GM18519 (cell line): ENCODE results near the gene TRPM3.

Source experiments
- ATAC-seq: cut with Tn5 transposase; IDR thresholded peaks from one replicate; pipeline ENCODE4 v1.9.1; 2021; ENCODE audit warnings: mild to moderate bottlenecking, moderate library complexity; ENCODE audit not compliant: unreplicated experiment, low FRiP score

Gene TRPM3

DNA sequence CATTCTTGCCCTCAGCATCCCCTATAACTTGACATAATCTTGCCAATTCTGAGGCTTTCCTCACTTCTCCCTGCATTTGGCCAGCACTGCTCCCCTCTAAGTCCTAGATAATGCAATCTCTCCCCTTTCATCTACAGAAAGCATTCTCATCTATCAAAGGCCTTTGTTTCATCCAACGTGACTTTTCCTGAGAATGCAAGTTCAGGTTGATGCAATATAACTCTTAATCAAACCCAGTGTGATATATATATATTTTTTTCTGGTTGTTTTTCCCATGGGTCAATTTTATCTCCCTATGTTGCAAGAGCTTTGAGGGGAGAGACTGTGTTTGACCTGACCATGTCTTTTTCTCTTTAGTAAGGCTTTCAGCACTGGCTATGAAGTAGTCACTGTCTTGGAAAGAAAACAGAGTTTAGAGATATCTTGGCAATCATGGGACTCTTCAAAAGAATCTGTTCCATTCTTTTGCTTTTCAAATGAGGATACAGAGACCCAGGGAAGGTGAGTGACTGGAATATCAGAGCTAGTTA, 268.6 kb downstream of the TRPM3 start:
- ATAC-seq = no peak

DNA sequence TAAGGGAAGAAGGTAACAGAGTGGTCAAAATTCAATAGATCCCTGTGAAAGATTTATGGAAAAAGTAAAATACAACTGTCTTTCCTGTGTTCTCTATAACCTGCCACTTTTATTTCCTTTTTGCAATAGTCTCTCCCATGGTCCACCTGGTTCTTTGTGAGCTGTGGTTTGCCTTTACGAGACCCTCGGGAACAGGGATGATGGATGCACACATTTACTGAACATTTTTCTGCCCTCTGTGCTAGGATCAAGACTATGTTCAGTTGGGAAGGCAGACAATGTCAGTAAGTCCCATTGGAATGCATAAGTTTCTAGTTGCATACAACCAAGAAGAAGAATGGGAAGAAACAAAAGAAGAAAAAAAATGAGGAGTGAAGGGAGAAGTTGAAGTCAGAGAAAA, 281.2 kb downstream of the TRPM3 start:
- ATAC-seq = no peak

DNA sequence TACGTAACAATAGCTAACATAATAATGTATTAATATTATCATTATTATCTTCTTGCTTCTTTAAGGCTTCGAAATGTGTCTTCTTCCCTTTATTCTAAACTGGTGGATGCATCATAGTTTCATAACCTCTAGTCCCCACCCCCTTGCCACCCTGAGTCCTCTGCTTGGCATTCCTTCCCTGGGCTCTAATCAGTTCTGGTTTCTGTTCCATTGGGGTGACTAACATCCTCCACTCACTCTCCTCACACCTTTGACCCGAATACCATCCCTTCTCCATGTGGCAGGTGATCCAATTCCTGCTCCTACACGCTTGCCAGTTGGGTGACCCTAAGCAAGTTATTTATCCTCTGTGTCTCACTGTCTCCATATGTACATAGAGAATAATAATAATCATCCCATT, 286.1 kb downstream of the TRPM3 start:
- ATAC-seq = no peak

DNA sequence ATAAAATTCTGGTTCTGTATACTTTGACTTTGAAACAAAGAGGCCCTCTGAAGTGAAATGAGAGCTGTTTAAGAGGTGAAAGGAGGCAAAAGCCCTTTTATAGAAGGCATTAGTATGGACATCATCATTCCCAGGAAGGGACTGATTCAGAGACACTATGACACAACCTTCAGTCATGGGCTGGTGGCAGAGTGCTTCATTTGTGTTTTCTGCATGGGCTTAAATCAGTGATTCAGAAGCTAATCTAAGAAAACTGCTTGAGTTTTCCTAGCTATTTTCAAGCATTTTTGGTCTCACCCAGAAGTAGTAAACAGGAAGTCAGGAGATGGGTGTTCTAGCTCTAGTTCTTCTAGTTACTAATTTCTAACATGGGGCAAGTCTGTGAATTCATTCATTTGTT, 288.9 kb downstream of the TRPM3 start:
- ATAC-seq = no peak

DNA sequence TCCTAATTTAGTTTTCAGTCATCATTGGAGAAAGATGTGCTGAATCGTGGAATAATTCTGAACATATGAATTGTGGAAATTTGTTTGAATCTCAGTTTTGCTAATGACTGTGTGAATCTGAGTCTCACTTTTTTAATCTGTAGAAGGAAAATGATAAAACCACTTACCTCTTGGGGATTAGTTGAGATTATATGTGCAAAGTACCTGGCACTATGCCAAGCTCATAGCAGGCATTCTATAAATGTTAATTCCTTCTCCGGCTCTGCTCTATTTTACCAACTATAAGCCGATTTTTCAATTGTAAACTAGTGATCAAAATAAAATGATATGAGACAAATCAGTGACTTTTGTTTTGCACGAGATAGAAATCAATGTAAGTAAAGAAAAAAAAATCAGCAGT, 290.8 kb downstream of the TRPM3 start:
- no peak for ATAC-seq

DNA sequence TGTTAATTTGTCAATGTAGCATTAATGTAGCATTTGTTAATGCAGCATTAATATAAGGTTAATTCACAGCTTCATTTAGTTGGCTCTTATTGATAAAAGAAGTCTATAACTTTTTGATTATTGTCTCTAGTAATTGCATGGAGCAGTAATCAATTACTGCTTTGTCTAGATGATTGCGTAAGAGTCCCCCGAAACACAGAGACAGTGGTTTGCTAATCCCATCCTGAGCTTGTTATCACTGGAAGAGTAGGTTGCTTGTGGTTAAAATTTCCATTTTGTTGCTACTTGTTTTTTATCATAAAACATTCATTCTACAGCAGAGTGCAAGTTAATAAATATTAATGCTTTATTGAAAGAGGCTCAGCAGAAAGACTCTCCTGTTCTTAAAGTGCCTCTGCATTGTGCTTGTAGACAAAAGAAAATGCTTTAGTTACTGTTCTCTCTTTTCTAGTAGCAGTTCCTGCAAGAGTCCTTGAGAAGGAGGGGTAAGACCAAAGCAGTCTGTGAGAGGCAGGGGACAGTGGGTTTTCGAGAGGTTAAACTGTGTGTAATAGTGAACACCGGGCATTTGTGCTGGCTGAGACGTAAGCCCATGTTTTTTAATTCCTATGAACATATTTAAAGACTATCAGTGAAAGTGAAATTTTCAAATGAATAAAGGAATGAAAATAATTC, 291.7 kb downstream of the TRPM3 start:
- no peak for ATAC-seq

DNA sequence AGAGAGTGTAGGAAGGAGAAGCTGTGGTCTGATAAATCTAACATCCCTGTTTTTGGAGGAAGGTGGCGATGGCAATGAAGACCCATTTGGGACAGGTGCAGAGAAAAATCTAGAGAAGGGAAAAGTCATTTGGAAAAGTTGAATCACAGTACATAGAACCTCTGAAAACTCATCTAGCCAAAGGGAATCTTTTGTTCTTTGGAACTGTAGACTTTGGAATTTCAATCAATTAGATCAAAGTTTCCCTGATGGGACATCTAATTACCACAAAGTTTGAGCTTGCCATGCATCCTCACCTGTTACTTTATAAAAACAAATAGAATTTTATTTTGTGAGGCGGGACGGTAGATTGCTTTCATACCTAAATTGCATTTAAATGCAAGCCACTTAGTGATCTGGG, 294.9 kb downstream of the TRPM3 start:
- ATAC-seq = no peak

DNA sequence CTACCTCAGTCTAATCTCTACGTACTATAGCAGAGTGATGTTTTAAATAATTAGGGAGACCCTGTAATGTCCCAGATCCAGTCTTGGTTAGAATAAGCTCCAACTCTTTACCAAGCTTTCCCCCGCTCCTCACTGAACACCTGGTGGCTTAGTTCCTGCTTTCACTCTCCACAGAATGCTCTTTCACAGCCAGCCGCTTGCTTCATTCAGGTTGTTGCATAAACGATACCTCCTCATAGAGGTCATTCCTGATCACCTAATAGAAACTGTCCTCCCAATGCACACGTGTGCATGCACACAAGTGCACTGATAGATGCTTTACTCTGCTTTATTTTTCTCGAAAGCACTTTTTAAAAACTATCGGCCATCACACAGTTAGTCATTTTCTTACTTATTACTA, 298.1 kb downstream of the TRPM3 start:
- no peak for ATAC-seq

DNA sequence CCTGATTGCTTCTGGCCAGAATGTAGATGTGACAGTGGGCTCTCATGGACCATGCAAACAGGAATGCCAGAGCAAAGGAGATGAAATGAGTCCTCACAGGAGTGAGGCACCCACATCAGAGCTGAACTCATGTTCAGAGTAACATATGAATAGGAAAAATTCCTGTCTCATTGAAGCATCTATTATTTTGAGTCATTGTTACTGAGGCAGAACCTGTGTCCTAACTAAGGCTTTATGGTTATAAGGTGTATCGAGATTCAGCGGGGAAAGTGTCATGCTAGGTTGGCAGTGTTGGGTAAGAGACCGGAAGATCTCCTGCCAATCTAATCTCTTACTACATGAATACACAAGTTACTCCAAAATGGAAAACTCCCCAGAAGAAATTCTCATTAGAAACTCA, 304.1 kb downstream of the TRPM3 start:
- no peak for ATAC-seq

DNA sequence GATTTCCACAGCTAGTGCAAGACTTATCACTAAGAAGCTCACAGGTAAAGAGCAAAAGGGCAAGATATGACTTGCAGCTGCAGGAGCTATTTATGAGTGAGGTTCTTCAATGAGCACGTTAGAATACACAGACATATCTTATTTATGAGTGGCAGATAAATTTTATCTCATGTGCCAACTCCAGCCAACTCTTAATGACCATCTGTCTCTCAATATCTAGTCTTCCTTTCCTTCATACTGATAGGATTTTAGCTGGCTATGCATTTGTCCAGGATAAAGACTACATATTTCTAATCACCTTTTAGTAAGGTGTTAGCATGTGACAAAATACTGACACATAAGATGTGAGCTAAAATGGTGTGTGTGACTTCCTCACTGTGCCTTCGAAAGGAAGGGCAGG, 304.5 kb downstream of the TRPM3 start:
- ATAC-seq = no peak

DNA sequence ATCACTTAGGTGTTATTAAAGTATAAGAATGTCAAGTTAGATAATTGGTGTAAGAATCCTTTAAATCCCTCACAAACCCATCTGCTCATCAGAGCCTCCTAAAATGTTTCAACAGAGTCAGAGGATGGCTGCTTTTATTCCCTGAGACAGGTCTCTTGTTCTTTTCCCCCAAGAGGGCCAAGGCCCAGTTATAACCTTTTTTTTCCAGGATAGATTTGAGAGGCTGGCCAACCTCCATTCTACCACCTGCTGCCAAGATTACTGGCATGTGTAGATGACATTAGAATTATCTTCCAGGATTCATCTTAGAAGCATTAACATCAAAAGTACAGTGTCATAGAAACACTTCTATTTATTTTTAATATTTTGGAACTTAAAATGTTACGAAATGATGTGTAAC, 305.1 kb downstream of the TRPM3 start:
- ATAC-seq = no peak

DNA sequence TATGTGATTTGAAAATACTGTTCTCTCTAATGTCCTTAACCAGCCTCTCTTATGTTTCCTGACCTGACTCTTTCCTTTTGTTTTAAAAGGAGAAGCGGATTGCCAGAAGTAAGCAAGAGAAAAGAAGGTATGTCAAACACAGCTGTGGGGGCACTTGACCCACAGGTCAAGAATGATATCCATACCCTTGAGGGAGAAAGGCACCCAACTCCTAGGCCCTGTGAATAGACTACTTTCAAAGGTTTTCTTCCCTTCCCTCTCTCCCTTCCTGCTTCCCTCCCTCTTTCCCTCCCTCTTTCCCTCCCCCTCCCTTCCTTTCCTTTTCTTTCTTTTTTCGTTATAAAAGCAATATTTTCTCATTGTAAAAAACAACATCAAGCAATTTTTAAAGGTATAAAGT, 306.8 kb downstream of the TRPM3 start:
- ATAC-seq = no peak

DNA sequence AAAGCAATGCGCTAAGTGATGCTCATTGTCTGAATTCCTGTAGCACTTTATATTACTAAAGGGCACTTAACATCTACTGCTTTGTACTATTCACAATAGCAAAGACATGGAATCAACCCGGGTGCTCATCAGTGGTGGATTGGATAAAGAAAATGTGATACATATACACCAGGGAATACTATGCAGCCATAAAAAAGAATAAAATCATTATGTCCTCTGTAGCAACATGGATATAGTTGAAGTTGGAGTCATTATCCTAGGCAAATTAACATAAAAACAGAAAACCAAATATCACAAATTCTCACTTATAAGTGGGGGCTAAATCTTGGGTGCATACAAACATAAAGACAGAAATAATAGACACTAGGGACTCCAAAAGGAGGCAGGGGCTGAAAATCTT, 308.3 kb downstream of the TRPM3 start:
- ATAC-seq = no peak

DNA sequence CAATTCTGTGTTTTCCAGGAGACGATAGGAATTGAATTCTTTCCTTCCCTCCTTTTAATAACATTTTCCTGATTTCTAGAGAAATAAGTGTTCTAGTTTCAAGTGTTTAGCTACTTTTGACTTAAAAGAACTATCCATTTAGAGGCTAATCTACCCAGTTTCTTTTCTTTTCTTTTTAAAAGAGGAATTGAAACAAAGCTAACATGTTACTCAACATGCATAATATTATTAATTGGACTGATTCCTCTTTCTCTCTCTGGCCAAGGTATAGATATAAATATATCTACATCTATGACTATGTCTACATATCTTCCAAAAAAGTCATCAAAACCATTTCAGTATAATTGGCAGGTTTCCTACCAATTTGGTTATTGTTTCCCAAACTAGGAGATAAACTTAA, 309.8 kb downstream of the TRPM3 start:
- peak; percentile 68 for ATAC-seq

DNA sequence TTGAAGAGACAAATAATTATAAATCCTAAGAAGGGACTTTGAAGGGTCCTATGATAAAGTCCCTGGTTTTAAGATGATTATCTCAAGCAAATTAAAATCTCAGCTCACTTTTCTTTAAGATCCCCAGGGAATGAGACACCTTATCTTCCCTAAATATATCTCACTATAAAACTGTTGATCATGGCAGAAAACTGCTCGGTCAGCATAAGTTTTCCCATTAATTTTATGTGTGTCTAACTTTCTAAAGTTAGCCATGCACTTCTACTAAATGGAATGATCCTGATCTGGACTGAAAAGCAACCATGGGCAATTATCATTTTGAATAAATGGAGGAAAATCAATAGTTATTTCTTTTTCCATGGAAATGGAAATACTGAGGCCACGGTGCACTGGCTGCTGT, 314.5 kb downstream of the TRPM3 start:
- ATAC-seq = no peak

DNA sequence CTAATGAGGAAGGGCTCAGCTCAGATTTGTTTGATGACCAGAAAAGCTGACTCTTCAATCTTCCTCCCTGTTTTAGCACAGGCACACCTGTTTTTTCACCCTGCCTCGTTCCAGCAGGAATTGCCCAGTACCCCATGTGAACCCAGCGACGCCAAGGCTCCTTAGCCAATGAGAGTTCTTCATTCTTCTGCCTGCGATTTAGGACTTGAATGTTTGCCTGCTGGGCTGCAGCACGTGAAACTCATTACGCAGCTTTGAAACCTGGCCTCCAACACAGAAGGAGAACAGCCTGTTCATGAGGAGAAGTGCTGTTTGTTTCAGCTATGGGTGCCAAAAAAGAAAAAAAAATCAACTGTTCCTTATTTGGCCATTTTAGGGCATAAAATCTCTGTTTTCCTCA, 315.5 kb downstream of the TRPM3 start:
- ATAC-seq = no peak

DNA sequence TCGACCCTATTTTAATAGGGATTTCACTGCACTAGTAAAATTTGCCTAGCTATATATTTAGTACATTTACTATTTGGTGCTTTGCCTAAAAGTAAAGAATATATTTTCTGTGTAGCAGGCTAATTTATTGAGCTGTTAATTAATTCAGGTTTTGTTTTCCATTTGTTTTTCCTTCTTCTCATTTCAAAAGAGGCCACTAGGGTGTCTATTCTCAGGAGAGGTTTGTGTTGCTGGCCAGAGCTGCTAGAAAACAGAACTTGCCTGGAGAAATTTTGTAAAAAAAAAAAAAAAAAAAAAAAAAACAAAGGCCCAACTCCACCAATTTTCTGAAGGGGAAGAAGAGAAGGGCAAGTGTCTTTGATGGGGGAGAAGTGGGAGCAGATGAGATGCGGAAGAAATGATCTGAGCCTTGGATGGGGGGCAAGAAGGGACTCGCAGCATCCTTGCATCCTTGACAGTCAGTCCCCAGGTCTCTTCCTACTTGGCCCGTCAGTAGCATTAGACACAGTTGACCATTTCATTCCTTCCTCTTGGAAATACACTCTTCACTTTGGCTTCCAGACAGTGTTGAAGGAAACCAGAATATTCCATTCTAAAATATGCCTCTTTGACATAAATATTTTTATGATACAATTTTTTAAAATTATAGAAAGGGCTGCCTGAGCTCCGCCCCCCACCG, 318.5 kb downstream of the TRPM3 start:
- ATAC-seq = no peak

DNA sequence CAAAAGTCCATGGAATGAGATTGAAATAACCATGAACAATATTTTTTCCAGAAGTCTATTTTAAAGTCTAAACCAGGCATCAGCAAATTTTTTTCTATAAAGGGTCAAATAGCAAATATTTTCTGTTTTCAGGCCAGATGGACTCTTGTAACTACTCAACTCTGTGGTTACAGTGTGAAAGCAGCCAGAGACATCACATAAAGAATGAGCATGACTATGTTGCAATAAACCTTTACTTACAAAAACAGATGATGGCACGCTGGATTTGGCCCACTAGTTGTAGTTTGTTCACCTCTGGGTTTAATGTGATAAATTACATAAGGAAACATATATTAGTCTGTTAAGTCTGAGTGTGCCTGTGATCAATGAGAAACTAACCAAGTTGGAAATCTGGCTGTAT, 319.2 kb downstream of the TRPM3 start:
- no peak for ATAC-seq

DNA sequence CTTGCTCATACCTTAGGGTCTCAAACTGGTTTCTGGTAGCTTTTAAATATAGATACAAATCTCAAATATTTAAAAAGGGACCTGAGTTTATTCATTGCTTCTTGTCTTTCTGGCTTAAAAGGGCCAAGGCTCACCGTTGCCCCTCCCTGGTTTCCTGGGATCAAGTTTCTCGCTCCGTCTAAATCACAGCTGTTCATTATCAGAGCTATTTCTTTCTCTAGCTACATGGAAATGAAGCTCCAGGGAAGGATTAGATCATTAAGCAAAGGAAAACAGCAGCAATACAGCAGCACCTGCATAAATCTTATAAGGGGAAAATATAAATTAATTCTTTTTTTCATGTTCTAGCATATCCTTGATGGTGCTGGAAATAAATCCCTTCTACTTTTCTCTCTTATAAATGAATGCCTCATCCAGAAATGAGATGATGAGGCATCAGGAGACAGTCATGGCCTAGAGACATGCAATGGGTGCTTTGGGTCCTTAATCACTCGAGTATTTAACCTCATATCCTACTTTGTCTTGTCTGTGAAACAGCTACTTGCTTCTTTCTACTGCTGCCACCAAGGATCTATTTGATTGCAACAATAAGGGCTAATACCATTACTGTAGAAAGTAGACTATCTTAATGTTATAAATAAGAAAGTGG, 320.1 kb downstream of the TRPM3 start:
- no peak for ATAC-seq

DNA sequence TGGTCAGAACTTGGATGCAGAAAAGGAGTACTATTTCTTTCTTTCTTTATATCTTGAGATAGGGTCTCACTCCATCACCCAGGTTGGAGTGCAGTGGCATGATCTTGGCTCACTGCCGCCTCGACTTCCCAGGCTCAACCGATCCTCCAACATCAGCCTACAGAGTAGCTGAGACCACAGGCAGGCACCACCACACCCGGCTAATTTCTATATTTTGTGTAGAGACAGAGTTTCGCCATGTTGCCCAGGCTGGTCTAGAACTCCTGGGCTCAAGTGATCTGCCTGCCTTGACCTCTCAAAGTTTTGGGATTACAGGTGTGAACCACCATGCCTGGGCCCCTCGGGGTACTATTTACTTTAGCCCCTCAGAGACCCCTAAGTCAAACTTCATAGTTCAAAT, 323.4 kb downstream of the TRPM3 start:
- no peak for ATAC-seq

DNA sequence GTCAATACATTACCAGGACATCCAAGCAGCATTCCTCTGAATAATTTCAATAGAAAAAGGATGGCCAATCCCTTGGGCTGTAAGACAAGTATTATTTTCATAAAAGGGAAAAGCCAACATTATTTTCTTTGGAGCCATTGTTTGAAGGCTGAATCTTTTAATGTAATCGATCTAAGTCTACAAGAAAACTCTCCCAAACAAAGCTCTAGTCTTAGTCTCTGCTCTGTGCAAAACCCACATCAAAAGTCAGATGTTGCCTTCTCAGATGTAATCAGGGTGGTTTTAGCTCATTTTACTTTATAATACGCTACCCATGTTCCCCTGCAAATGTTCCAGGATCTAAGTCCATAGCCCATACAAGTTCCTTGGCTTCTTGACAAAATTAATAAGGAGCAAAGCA, 325.6 kb downstream of the TRPM3 start:
- no peak for ATAC-seq

DNA sequence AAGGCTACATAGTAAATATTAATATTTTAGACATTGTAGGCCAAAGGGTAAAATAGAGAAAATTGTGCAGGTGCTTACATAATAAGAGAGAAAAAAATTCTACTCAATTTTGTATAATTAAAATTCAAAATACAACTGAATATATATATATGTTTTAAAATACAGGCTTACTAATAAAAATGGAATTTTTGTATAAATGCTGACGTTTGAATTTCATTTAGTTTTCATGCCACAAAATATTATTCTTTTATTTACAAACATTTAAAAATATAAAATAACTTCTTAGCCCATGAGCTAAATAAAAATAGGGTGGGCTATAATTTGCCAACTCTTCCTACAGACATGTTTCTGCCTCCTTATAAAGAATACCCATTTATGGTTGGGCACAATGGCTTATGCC, 328.6 kb downstream of the TRPM3 start:
- ATAC-seq = no peak
